Measurements from ENCODE around the gene OGT. TPM values are rescaled to one million over a fixed set of nuclear protein-coding genes. Genes with fewer than 3 reads are reported as not detected.

The OGT gene
- total RNA-seq, 5 donors from 2014 or later (not counting 1 experiment from before 2014, with no cell fraction given), result 438 to 548 (median 460) TPM

DNA sequence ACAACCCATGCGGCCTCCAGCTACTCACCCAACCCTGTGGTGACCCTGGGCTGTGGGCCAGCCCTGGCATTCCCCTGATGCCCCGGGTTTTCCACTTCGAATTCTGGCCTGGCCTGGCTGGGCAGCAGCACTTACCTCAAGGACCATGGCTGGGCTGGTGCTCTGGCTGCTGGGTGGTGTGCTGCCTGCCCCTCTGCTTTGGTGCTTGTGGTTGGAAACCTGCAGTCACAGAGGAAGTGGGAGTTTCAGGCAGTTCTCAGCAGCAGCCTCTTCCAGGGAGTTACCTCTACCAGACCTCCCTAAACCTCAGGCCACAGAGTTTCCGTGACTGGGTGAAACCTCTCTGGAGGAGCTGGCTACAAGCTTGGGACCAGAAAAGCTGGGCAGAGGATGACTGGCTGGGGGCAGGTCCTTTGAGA, 85.4 kb downstream of the OGT start, which contains the start of gene CXCR3:
Gene CXCR3 (minus strand): TSS at position 209 of the 419 bp plus-strand sequence. CDS start 62 bp downstream, at position 147.
- CTCF ChIA-PET, result interaction anchor here in 1 of 2 donors (0.7 to 1.1 kb wide), 2 partner anchors 18 to 34 kb away, joined by 4 read pairs; no protein-coding TSS in a partner anchor
- H3K9me3 ChIP-seq, result no peaks in the 10 kb centered on the region
- ATAC-seq (replicated peaks in 1 of 4), result peak; percentile 39 to 62 (median 54)
- Mint-ChIP-seq H3K27me3 (no peaks in the 10 kb centered on the region), H3K27ac (peak within 1 kb of the TSS; percentile 91 to 95), H3K4me1 (peaks cover 74 to 81% (median 80%) of the 10 kb centered on the region in 3 donors), H3K9me3 (no peaks in the 10 kb centered on the region), H3K36me3 (peaks cover 15% of the 10 kb centered on the region), H3K4me3 (peak within 1 kb of the TSS; percentile 68 to 86 (median 79))
- H3K27ac ChIP-seq (ENCODE audit: low read length), result peak within 1 kb of the TSS; percentile 88
- H3K36me3 ChIP-seq (ENCODE audit: control insufficient read depth in 2 of 2, extremely low read depth in 1 of 2, insufficient read depth in 1 of 2, low read length in 1 of 2), result peaks cover 0 to 9% of the 10 kb centered on the region in 2 donors
- POLR2A ChIA-PET, result no interaction called here
- H3K4me3 ChIP-seq (ENCODE audit: control insufficient read depth in 1 of 2, extremely low read depth in 1 of 2, low read length in 1 of 2), result peak within 1 kb of the TSS; percentile 17 to 62
- DNase-seq, result peak in 12 of 35 experiments; percentile 17 to 66 (median 38)
- H3K4me1 ChIP-seq (ENCODE audit: control insufficient read depth in 1 of 2, extremely low read depth in 1 of 2, insufficient read depth in 2 of 2, low read length in 2 of 2), result peaks cover 3 to 87% of the 10 kb centered on the region in 2 experiments
- 0% methylated on average over 2 of the region's 4 CpGs for WGBS (ENCODE audit: insufficient coverage)
- H3K27me3 ChIP-seq (replicated peaks in 1 of 2; ENCODE audit: control insufficient read depth in 2 of 2, extremely low read depth in 1 of 2, insufficient read depth in 2 of 2, low read length in 1 of 2), result no peaks in the 10 kb centered on the region

DNA sequence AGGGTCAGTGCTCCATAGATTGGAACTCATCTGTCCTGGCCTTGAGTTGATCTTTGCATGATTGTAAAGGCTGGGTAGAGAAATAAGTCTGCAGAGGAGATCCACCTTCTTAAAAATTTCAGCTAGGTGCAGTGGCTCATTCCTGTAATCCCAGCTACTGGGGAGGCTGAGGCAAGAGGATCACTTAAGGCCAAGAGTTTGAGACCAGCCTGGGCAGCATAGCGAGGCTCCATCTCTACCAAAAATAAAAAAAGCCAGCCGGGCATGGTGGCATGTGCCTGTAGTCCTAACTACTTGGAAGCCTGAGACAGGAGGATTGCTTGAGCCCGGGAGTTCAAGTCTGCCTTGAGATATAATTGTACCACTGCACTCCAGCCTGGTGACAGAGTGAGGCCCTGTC, 85.9 kb downstream of the OGT start:
- H3K4me1 Mint-ChIP-seq, result peaks cover 79 to 84% (median 81%) of the 10 kb centered on the region in 3 donors
- CTCF ChIA-PET, result interaction anchor here in 1 of 2 donors (1.1 kb wide), 1 partner anchor 17 kb away, joined by 4 read pairs; no protein-coding TSS in a partner anchor
- H3K4me3 Mint-ChIP-seq, result peak overlapping the region; percentile 68 to 86 (median 79)
- Histone ChIP-seq H3K27ac (ENCODE audit: low read length) (peak overlapping the region; percentile 88), H3K9me3 (no peaks in the 10 kb centered on the region), H3K4me1 (ENCODE audit: control insufficient read depth in 1 of 2, extremely low read depth in 1 of 2, insufficient read depth in 2 of 2, low read length in 2 of 2) (peaks cover 3 to 92% of the 10 kb centered on the region in 2 experiments), H3K4me3 (ENCODE audit: control insufficient read depth in 1 of 2, extremely low read depth in 1 of 2, low read length in 1 of 2) (peak overlapping the region in 1 of 2 donors; percentile 62), H3K36me3 (ENCODE audit: control insufficient read depth in 2 of 2, extremely low read depth in 1 of 2, insufficient read depth in 1 of 2, low read length in 1 of 2) (peaks cover 0 to 9% of the 10 kb centered on the region in 2 donors), H3K27me3 (replicated peaks in 1 of 2; ENCODE audit: control insufficient read depth in 2 of 2, extremely low read depth in 1 of 2, insufficient read depth in 2 of 2, low read length in 1 of 2) (no peaks in the 10 kb centered on the region)
- H3K9me3 Mint-ChIP-seq, result no peaks in the 10 kb centered on the region
- no peak for ATAC-seq (replicated peaks in 1 of 4)
- POLR2A ChIA-PET, result interaction anchor here (0.6 to 1.4 kb wide), 4 partner anchors 10 to 253 kb away, joined by 3 to 4 read pairs (median 4); partner anchors contain the start of genes TAF1 (in 2 of the 2) and OGT (in 1 of the 2)
- no peak for DNase-seq
- no peaks in the 10 kb centered on the region for H3K27me3 Mint-ChIP-seq
- H3K27ac Mint-ChIP-seq, result peak overlapping the region; percentile 91 to 95
- WGBS (ENCODE audit: insufficient coverage), result no CpG with 5 or more reads among the region's 3 CpGs
- H3K36me3 Mint-ChIP-seq, result peaks cover 15% of the 10 kb centered on the region

GRCh38 chrX:71619193-71619592, 86.3 kb downstream of the OGT start:
- POLR2A ChIA-PET, result interaction anchor here (0.6 to 1.4 kb wide), 4 partner anchors 11 to 253 kb away, joined by 3 to 4 read pairs (median 4); partner anchors contain the start of genes TAF1 (in 2 of the 2) and OGT (in 1 of the 2)
- Histone ChIP-seq H3K27ac (ENCODE audit: low read length) (peak overlapping the region; percentile 88), H3K9me3 (no peaks in the 10 kb centered on the region), H3K27me3 (replicated peaks in 1 of 2; ENCODE audit: control insufficient read depth in 2 of 2, extremely low read depth in 1 of 2, insufficient read depth in 2 of 2, low read length in 1 of 2) (no peaks in the 10 kb centered on the region), H3K4me3 (ENCODE audit: control insufficient read depth in 1 of 2, extremely low read depth in 1 of 2, low read length in 1 of 2) (peak overlapping the region in 1 of 2 donors; percentile 62), H3K4me1 (ENCODE audit: control insufficient read depth in 1 of 2, extremely low read depth in 1 of 2, insufficient read depth in 2 of 2, low read length in 2 of 2) (peaks cover 3 to 93% of the 10 kb centered on the region in 2 experiments), H3K36me3 (ENCODE audit: control insufficient read depth in 2 of 2, extremely low read depth in 1 of 2, insufficient read depth in 1 of 2, low read length in 1 of 2) (peaks cover 0 to 9% of the 10 kb centered on the region in 2 donors)
- Mint-ChIP-seq H3K9me3 (no peaks in the 10 kb centered on the region), H3K4me3 (peak overlapping the region; percentile 50 to 79 (median 68)), H3K27me3 (no peaks in the 10 kb centered on the region), H3K4me1 (peaks cover 83 to 86% (median 84%) of the 10 kb centered on the region in 3 donors), H3K27ac (peak overlapping the region; percentile 91 to 95), H3K36me3 (peaks cover 15% of the 10 kb centered on the region)
- CTCF ChIA-PET, result interaction anchor here in 1 of 2 donors (1.1 kb wide), 1 partner anchor 17 kb away, joined by 4 read pairs; no protein-coding TSS in a partner anchor
- peak in 3 of 4 experiments; percentile 8 to 61 (median 25) for ATAC-seq (replicated peaks in 1 of 4)
- WGBS (ENCODE audit: insufficient coverage), result no CpG with 5 or more reads among the region's 8 CpGs
- peak in 25 of 35 experiments; percentile 18 to 79 (median 41) for DNase-seq

- Mint-ChIP-seq H3K36me3 (peaks cover 10% of the 10 kb centered on the region), H3K27ac (peak overlapping the region; percentile 91 to 95), H3K27me3 (no peaks in the 10 kb centered on the region), H3K4me1 (peaks cover 80 to 86% (median 83%) of the 10 kb centered on the region in 3 donors), H3K9me3 (no peaks in the 10 kb centered on the region), H3K4me3 (no peak overlapping the region)
- Histone ChIP-seq H3K4me3 (ENCODE audit: control insufficient read depth in 1 of 2, extremely low read depth in 1 of 2, low read length in 1 of 2) (no peak overlapping the region), H3K4me1 (ENCODE audit: control insufficient read depth in 1 of 2, extremely low read depth in 1 of 2, insufficient read depth in 2 of 2, low read length in 2 of 2) (peaks cover 3 to 93% of the 10 kb centered on the region in 2 experiments), H3K27ac (ENCODE audit: low read length) (peak overlapping the region; percentile 88), H3K36me3 (ENCODE audit: control insufficient read depth in 2 of 2, extremely low read depth in 1 of 2, insufficient read depth in 1 of 2, low read length in 1 of 2) (peaks cover 0 to 7% of the 10 kb centered on the region in 2 donors), H3K9me3 (no peaks in the 10 kb centered on the region), H3K27me3 (replicated peaks in 1 of 2; ENCODE audit: control insufficient read depth in 2 of 2, extremely low read depth in 1 of 2, insufficient read depth in 2 of 2, low read length in 1 of 2) (no peaks in the 10 kb centered on the region)
- DNase-seq (no peak), ATAC-seq (replicated peaks in 1 of 4) (no peak)
- no CpG with 5 or more reads among the region's 1 CpG for WGBS (ENCODE audit: insufficient coverage)
- ChIA-PET POLR2A (interaction anchor here (1.0 to 1.4 kb wide), 2 partner anchors 11 to 87 kb away, joined by 3 read pairs; partner anchors contain the start of gene OGT (in 1 of the 2)), CTCF (no interaction called here)
Observed at GRCh38 chrX:71619986-71620385, 87.1 kb downstream of the OGT start.

DNA sequence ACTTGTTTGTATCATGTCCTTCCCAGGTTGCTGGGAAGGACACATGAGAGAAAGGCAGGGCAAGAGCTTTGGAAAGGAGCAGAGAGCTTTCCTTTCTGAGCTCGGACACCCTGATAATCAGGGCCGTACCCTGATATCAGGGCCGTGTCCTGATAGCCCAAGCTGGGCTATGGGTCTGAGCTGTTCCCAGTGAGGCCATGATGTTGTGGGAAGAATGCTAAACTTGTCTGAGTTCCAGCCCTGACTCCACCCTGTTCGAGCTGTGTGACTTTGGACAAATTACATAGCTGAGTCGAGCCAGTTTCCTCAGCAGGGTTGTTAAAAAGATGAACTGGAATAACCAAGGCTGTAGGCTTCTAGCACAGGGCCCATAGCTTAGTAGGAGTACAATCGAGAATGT, 88.7 kb downstream of the OGT start:
- no peaks in the 10 kb centered on the region for H3K9me3 Mint-ChIP-seq
- H3K27me3 Mint-ChIP-seq, result no peaks in the 10 kb centered on the region
- H3K4me1 Mint-ChIP-seq, result peaks cover 69 to 78% (median 74%) of the 10 kb centered on the region in 3 donors
- Histone ChIP-seq H3K27ac (ENCODE audit: low read length) (peak overlapping the region; percentile 92), H3K4me1 (ENCODE audit: control insufficient read depth in 1 of 2, extremely low read depth in 1 of 2, insufficient read depth in 2 of 2, low read length in 2 of 2) (peaks cover 3 to 82% of the 10 kb centered on the region in 2 experiments), H3K27me3 (replicated peaks in 1 of 2; ENCODE audit: control insufficient read depth in 2 of 2, extremely low read depth in 1 of 2, insufficient read depth in 2 of 2, low read length in 1 of 2) (no peaks in the 10 kb centered on the region), H3K4me3 (ENCODE audit: control insufficient read depth in 1 of 2, extremely low read depth in 1 of 2, low read length in 1 of 2) (no peak overlapping the region), H3K9me3 (no peaks in the 10 kb centered on the region), H3K36me3 (ENCODE audit: control insufficient read depth in 2 of 2, extremely low read depth in 1 of 2, insufficient read depth in 1 of 2, low read length in 1 of 2) (peaks cover 0 to 1% of the 10 kb centered on the region in 2 donors)
- no peak for ATAC-seq (replicated peaks in 1 of 4)
- WGBS (ENCODE audit: insufficient coverage), result 33% methylated on average over 1 of the region's 6 CpGs
- DNase-seq, result no peak
- ChIA-PET CTCF (interaction anchor here (0.7 to 1.3 kb wide), 4 partner anchors 9 to 252 kb away, joined by 3 to 8 read pairs (median 3); no protein-coding TSS in a partner anchor), POLR2A (interaction anchor here in 1 of 2 donors (0.6 kb wide), 2 partner anchors 21 to 1488 kb away, joined by 3 read pairs; no protein-coding TSS in a partner anchor)
- peak overlapping the region; percentile 91 to 95 for H3K27ac Mint-ChIP-seq
- no peaks in the 10 kb centered on the region for H3K36me3 Mint-ChIP-seq
- H3K4me3 Mint-ChIP-seq, result peak overlapping the region in 1 of 3 donors; percentile 74

GRCh38 chrX:71622032-71622575, 89.2 kb downstream of the OGT start:
- peaks cover 3 to 82% of the 10 kb centered on the region in 2 experiments for H3K4me1 ChIP-seq (ENCODE audit: control insufficient read depth in 1 of 2, extremely low read depth in 1 of 2, insufficient read depth in 2 of 2, low read length in 2 of 2)
- DNase-seq, result no peak

More at GRCh38 chrX:71622032-71622575, 89.2 kb downstream of the OGT start:
- POLR2A ChIA-PET, result interaction anchor here in 1 of 2 donors (0.6 kb wide), 2 partner anchors 21 to 1489 kb away, joined by 3 read pairs; no protein-coding TSS in a partner anchor
- Histone ChIP-seq H3K27me3 (replicated peaks in 1 of 2; ENCODE audit: control insufficient read depth in 2 of 2, extremely low read depth in 1 of 2, insufficient read depth in 2 of 2, low read length in 1 of 2) (no peaks in the 10 kb centered on the region), H3K9me3 (no peaks in the 10 kb centered on the region), H3K36me3 (ENCODE audit: control insufficient read depth in 2 of 2, extremely low read depth in 1 of 2, insufficient read depth in 1 of 2, low read length in 1 of 2) (no peaks in the 10 kb centered on the region), H3K4me3 (ENCODE audit: control insufficient read depth in 1 of 2, extremely low read depth in 1 of 2, low read length in 1 of 2) (no peak overlapping the region), H3K27ac (ENCODE audit: low read length) (peak overlapping the region; percentile 92)
- WGBS (ENCODE audit: insufficient coverage), result no CpG with 5 or more reads among the region's 9 CpGs
- Mint-ChIP-seq H3K36me3 (no peaks in the 10 kb centered on the region), H3K4me1 (peaks cover 69 to 73% (median 69%) of the 10 kb centered on the region in 3 donors), H3K9me3 (no peaks in the 10 kb centered on the region), H3K27ac (peak overlapping the region; percentile 91 to 95), H3K27me3 (no peaks in the 10 kb centered on the region), H3K4me3 (peak overlapping the region in 1 of 3 donors; percentile 74)
- ATAC-seq (replicated peaks in 1 of 4), result peak in 3 of 4 experiments; percentile 1 to 21 (median 15)
- CTCF ChIA-PET, result interaction anchor here in 1 of 2 donors (0.7 to 1.3 kb wide), 4 partner anchors 9 to 76 kb away, joined by 3 read pairs; no protein-coding TSS in a partner anchor

Measured in T-cell (primary cell).